Islet of Langerhans (tissue), 1 donor: ENCODE results near the gene MMP8.
A peak's percentile ranks its signal among the peaks of the same experiment; 100 is the strongest.

Experiments
- FAIRE-seq: peaks from one replicate; lab custom pipeline; 2011; peaks lifted over from hg19 to GRCh38; lab: Jason Lieb, UNC

MMP8 gene

GRCh38 chr11:102719620-102720277 lies 5.0 kb downstream of the MMP8 start:
- no peak for FAIRE-seq

- no peak for FAIRE-seq
Measured at GRCh38 chr11:102717280-102717679, 7.5 kb downstream of the MMP8 start.

- no peak for FAIRE-seq
Measured at GRCh38 chr11:102716527-102716926, 8.2 kb downstream of the MMP8 start.

GRCh38 chr11:102712137-102712536 lies 12.6 kb downstream of the MMP8 start:
- FAIRE-seq = no peak

GRCh38 chr11:102709201-102709945 lies 15.4 kb downstream of the MMP8 start:
- no peak for FAIRE-seq

GRCh38 chr11:102708654-102709053 lies 16.1 kb downstream of the MMP8 start:
- FAIRE-seq = no peak

- no peak for FAIRE-seq
Measured at GRCh38 chr11:102705626-102706025, 19.1 kb downstream of the MMP8 start, which contains the start of gene MMP27. Gene MMP27 (minus strand): TSS chr11:102705769. CDS start chr11:102705714, 55 bp downstream.

GRCh38 chr11:102704841-102705240 lies 19.9 kb downstream of the MMP8 start:
- FAIRE-seq = no peak

- FAIRE-seq = no peak
Measured at GRCh38 chr11:102703826-102704493, 20.8 kb downstream of the MMP8 start.

GRCh38 chr11:102695201-102695600 lies 29.6 kb downstream of the MMP8 start:
- no peak for FAIRE-seq

- no peak for FAIRE-seq
Measured at GRCh38 chr11:102685754-102686153, 39.0 kb downstream of the MMP8 start.

- no peak for FAIRE-seq
Measured at GRCh38 chr11:102685338-102685737, 39.4 kb downstream of the MMP8 start.

- FAIRE-seq = no peak
Measured at GRCh38 chr11:102683277-102683676, 41.5 kb downstream of the MMP8 start.

- FAIRE-seq = no peak
Measured at GRCh38 chr11:102680945-102681344, 43.8 kb downstream of the MMP8 start.

GRCh38 chr11:102678022-102678421 lies 46.7 kb downstream of the MMP8 start:
- no peak for FAIRE-seq

- FAIRE-seq = no peak
Measured at GRCh38 chr11:102676084-102676483, 48.7 kb downstream of the MMP8 start.

GRCh38 chr11:102669664-102670063 lies 55.1 kb downstream of the MMP8 start:
- FAIRE-seq = no peak

- FAIRE-seq = peak; percentile 55
Measured at GRCh38 chr11:102666331-102666957, 58.3 kb downstream of the MMP8 start.

- FAIRE-seq = no peak
Measured at GRCh38 chr11:102664001-102664752, 60.6 kb downstream of the MMP8 start.

- FAIRE-seq = no peak
Measured at GRCh38 chr11:102662607-102663006, 62.1 kb downstream of the MMP8 start.
